Prostate gland (tissue), 2 donors: ENCODE measurements around the gene IPO13.

Experiments used
- POLR2A ChIP-seq: fragments of 450-650 bp; IDR thresholded peaks from one replicate; pipeline ENCODE4 v1.6.1; 2016; ENCODE audit warnings: antibody characterized with exemption, mild to moderate bottlenecking
- POLR2AphosphoS5 ChIP-seq: sonication (generic); formaldehyde crosslinking; IDR thresholded peaks from one replicate; pipeline ENCODE4 v1.6.1; 2017; ENCODE audit warnings: antibody characterized with exemption
- TF ChIP-seq, protein P1 (sequence below), 4 experiments: fragments of 200-600 bp in 2 of 4; fragments of 450-650 bp in 2 of 4; sonication (generic) in 2 of 4; IDR thresholded peaks; 1 replicate in 3 of 4; 2 replicates in 1 of 4; pipeline ENCODE4 v1.5.1; 2016 to 2019; ENCODE audit warnings: antibody characterized with exemption in 4 of 4, mild to moderate bottlenecking in 2 of 4, moderate library complexity in 2 of 4

DNA sequence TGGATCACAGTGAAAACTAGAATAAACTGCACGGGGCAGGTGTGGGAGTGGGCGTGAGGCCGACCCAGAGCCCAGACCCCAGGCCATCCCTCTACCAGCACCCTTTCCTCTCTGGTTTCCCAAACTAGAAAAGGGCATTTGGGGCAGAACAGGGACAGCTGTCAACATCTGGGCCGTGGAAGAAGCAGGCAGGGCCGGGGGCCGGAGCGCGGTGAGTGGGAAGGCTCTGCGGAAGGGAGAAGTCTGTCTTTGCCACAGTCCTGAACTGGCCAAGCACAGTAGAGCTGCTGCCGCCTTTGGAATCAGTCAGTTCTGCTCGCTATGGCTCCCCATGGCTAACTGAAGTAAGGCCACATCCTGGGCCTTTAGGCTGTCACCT is 51.2 kb downstream of the IPO13 start:
- TF ChIP-seq, protein P1, sequence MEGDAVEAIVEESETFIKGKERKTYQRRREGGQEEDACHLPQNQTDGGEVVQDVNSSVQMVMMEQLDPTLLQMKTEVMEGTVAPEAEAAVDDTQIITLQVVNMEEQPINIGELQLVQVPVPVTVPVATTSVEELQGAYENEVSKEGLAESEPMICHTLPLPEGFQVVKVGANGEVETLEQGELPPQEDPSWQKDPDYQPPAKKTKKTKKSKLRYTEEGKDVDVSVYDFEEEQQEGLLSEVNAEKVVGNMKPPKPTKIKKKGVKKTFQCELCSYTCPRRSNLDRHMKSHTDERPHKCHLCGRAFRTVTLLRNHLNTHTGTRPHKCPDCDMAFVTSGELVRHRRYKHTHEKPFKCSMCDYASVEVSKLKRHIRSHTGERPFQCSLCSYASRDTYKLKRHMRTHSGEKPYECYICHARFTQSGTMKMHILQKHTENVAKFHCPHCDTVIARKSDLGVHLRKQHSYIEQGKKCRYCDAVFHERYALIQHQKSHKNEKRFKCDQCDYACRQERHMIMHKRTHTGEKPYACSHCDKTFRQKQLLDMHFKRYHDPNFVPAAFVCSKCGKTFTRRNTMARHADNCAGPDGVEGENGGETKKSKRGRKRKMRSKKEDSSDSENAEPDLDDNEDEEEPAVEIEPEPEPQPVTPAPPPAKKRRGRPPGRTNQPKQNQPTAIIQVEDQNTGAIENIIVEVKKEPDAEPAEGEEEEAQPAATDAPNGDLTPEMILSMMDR (IDR thresholded peaks at IDR 0.05) = no peak
- TF ChIP-seq POLR2A (no peak), POLR2AphosphoS5 (no peak)
